ENCODE results near the gene PLCB3. TPM values are rescaled to one million over a fixed set of nuclear protein-coding genes. Genes with fewer than 3 reads are reported as not detected.
A peak's percentile ranks its signal among the peaks of the same experiment; 100 is the strongest.

PLCB3 gene
- total and polyA plus RNA-seq, 2 of the 13 experiments (the other 11 are each of a cell fraction or from before 2014, with no cell fraction given), result 7.5 to 13.8 TPM

DNA sequence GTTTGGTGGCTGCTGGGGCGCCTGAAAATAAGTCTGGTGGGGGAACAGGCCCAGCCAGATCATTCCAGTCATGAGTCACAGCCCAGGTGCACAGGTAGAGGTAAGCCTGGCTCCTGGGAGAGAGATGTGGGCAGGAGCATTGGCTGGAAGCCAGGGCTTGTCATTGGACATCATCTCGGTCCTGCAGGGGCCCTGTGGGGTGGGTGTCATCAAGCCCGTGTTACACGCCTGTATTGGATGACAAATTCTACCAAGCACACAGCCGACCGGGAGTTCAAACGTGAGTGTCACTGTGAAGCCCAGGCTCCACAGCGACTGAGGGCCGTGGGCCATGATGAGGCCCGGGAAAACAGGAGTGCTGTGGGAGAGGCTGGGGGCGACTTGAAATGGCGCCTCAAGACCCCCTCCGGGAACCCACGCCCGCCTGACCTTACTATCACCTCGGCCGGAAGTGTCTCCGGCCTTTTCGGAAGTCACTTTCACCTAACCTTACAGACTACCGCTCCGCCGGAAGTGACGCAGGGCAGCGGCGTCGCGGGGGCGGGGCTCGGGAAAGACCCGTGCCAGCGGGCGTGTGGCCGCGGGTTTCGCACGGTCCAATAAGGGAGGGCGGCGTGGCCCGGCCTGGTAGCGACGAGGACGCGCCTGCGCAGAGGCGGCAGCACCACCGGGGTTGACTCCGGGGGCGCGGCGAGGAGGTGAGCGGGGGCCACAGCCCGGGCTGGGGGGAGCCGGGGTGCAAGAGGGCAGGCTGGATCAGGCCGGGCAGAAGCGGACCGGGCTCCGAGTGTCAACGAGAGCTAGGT, 10.7 kb upstream of the PLCB3 start, which contains the start of gene FKBP2 (continued):
- TF ChIP-seq, protein P1, sequence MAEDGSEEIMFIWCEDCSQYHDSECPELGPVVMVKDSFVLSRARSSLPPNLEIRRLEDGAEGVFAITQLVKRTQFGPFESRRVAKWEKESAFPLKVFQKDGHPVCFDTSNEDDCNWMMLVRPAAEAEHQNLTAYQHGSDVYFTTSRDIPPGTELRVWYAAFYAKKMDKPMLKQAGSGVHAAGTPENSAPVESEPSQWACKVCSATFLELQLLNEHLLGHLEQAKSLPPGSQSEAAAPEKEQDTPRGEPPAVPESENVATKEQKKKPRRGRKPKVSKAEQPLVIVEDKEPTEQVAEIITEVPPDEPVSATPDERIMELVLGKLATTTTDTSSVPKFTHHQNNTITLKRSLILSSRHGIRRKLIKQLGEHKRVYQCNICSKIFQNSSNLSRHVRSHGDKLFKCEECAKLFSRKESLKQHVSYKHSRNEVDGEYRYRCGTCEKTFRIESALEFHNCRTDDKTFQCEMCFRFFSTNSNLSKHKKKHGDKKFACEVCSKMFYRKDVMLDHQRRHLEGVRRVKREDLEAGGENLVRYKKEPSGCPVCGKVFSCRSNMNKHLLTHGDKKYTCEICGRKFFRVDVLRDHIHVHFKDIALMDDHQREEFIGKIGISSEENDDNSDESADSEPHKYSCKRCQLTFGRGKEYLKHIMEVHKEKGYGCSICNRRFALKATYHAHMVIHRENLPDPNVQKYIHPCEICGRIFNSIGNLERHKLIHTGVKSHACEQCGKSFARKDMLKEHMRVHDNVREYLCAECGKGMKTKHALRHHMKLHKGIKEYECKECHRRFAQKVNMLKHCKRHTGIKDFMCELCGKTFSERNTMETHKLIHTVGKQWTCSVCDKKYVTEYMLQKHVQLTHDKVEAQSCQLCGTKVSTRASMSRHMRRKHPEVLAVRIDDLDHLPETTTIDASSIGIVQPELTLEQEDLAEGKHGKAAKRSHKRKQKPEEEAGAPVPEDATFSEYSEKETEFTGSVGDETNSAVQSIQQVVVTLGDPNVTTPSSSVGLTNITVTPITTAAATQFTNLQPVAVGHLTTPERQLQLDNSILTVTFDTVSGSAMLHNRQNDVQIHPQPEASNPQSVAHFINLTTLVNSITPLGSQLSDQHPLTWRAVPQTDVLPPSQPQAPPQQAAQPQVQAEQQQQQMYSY (CRISPR knock-in tag; IDR thresholded peaks at IDR 0.05), result 0 out of 2 replicates have a peak, but pooled peaks have one; percentile 45
- TF ChIP-seq ZNF761 (CRISPR knock-in tag; conservative IDR thresholded peaks at IDR 0.05) (no peak), ARID5B (CRISPR knock-in tag; IDR thresholded peaks at IDR 0.05) (0 out of 2 replicates have a peak, but pooled peaks have one; percentile 17), ZBTB44 (CRISPR knock-in tag; IDR thresholded peaks at IDR 0.05) (no peak), ZNF234 (CRISPR knock-in tag; conservative IDR thresholded peaks at IDR 0.05) (no peak; the same call in 1 of the 2 replicates), CCDC6 (CRISPR knock-in tag; IDR thresholded peaks at IDR 0.05) (peak; percentile 55; the same call in 1 of the 2 replicates), ZNF788 (CRISPR knock-in tag; IDR thresholded peaks at IDR 0.05; ENCODE audit: borderline replicate concordance) (peak; percentile 38; the same call in 1 of the 2 replicates), KLF16 (CRISPR knock-in tag; IDR thresholded peaks at IDR 0.05) (peak in 1 of 2 experiments; percentile 50; a peak in 1 of 4 replicates), MIXL1 (CRISPR knock-in tag; IDR thresholded peaks at IDR 0.05) (no peak)
- TF ChIP-seq, protein P2, sequence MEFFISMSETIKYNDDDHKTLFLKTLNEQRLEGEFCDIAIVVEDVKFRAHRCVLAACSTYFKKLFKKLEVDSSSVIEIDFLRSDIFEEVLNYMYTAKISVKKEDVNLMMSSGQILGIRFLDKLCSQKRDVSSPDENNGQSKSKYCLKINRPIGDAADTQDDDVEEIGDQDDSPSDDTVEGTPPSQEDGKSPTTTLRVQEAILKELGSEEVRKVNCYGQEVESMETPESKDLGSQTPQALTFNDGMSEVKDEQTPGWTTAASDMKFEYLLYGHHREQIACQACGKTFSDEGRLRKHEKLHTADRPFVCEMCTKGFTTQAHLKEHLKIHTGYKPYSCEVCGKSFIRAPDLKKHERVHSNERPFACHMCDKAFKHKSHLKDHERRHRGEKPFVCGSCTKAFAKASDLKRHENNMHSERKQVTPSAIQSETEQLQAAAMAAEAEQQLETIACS (CRISPR knock-in tag; IDR thresholded peaks at IDR 0.05), result 0 out of 2 replicates have a peak, but pooled peaks have one; percentile 16
- TF ChIP-seq, protein P3, sequence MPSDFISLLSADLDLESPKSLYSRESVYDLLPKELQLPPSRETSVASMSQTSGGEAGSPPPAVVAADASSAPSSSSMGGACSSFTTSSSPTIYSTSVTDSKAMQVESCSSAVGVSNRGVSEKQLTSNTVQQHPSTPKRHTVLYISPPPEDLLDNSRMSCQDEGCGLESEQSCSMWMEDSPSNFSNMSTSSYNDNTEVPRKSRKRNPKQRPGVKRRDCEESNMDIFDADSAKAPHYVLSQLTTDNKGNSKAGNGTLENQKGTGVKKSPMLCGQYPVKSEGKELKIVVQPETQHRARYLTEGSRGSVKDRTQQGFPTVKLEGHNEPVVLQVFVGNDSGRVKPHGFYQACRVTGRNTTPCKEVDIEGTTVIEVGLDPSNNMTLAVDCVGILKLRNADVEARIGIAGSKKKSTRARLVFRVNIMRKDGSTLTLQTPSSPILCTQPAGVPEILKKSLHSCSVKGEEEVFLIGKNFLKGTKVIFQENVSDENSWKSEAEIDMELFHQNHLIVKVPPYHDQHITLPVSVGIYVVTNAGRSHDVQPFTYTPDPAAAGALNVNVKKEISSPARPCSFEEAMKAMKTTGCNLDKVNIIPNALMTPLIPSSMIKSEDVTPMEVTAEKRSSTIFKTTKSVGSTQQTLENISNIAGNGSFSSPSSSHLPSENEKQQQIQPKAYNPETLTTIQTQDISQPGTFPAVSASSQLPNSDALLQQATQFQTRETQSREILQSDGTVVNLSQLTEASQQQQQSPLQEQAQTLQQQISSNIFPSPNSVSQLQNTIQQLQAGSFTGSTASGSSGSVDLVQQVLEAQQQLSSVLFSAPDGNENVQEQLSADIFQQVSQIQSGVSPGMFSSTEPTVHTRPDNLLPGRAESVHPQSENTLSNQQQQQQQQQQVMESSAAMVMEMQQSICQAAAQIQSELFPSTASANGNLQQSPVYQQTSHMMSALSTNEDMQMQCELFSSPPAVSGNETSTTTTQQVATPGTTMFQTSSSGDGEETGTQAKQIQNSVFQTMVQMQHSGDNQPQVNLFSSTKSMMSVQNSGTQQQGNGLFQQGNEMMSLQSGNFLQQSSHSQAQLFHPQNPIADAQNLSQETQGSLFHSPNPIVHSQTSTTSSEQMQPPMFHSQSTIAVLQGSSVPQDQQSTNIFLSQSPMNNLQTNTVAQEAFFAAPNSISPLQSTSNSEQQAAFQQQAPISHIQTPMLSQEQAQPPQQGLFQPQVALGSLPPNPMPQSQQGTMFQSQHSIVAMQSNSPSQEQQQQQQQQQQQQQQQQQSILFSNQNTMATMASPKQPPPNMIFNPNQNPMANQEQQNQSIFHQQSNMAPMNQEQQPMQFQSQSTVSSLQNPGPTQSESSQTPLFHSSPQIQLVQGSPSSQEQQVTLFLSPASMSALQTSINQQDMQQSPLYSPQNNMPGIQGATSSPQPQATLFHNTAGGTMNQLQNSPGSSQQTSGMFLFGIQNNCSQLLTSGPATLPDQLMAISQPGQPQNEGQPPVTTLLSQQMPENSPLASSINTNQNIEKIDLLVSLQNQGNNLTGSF (CRISPR knock-in tag; IDR thresholded peaks at IDR 0.05), result no peak
